Chondrocyte (in vitro differentiated cells): ENCODE data around the gene HEPACAM. TPM values are rescaled to one million over a fixed set of nuclear protein-coding genes. Genes with fewer than 3 reads are reported as not detected.

Source experiments
- DNase-seq: peaks from one replicate; pipeline ENCODE4 v3.0.0; 2021; ENCODE audit warnings: mixed read lengths, low spot score
- H3K27ac Mint-ChIP-seq: one replicate; pipeline ENCODE4 v1.8.0; 2021; ENCODE audit warnings: mild to moderate bottlenecking, moderate library complexity, mixed read lengths; ENCODE audit not compliant: unreplicated experiment
- H3K27me3 Mint-ChIP-seq: 2 replicates; pipeline ENCODE4 v1.8.0; 2021; ENCODE audit warnings: low read depth, mixed read lengths
- H3K36me3 Mint-ChIP-seq: 2 replicates; pipeline ENCODE4 v1.8.0; 2021; ENCODE audit warnings: low read depth, mixed read lengths
- H3K4me1 Mint-ChIP-seq: 2 replicates; pipeline ENCODE4 v1.8.0; 2021; ENCODE audit warnings: low read depth, mild to moderate bottlenecking, mixed read lengths
- H3K4me3 Mint-ChIP-seq: one replicate; pipeline ENCODE4 v1.8.0; 2021; ENCODE audit warnings: mild to moderate bottlenecking, moderate library complexity, mixed read lengths; ENCODE audit not compliant: unreplicated experiment
- H3K9me3 Mint-ChIP-seq: 2 replicates; pipeline ENCODE4 v1.8.0; 2021; ENCODE audit warnings: low read depth, mixed read lengths
- CTCF ChIP-seq: fragments of 200-600 bp; sonication (generic); IDR thresholded peaks from 2 replicates; pipeline ENCODE4 v1.5.0; 2021; ENCODE audit warnings: antibody characterized with exemption, mild to moderate bottlenecking, moderate library complexity
- total RNA-seq: library from RNA; stranded (reverse); gene quantifications from 3 replicates; pipeline ENCODE4 v1.2.1, GENCODE V29; 2021

The HEPACAM gene
- total RNA-seq, 1 donor from 2014 or later: not detected

GRCh38 chr11:124961972-124962609, 26.2 kb upstream of the HEPACAM start:
- TF ChIP-seq CTCF: peak; percentile 97
- peaks cover 2% of the 10 kb centered on the region for H3K9me3 Mint-ChIP-seq
- no peak for DNase-seq

GRCh38 chr11:124955035-124955434, 19.2 kb upstream of the HEPACAM start:
- no peak overlapping the region for H3K4me3 Mint-ChIP-seq
- H3K27ac Mint-ChIP-seq: no peak overlapping the region
- no peaks in the 10 kb centered on the region for H3K4me1 Mint-ChIP-seq
- TF ChIP-seq CTCF: no peak
- H3K36me3 Mint-ChIP-seq: no peaks in the 10 kb centered on the region
- DNase-seq: no peak
- H3K27me3 Mint-ChIP-seq: no peaks in the 10 kb centered on the region
- no peaks in the 10 kb centered on the region for H3K9me3 Mint-ChIP-seq

More at GRCh38 chr11:124961972-124962609, 26.2 kb upstream of the HEPACAM start:
- H3K27ac Mint-ChIP-seq: no peak overlapping the region
- peaks cover 4% of the 10 kb centered on the region for H3K36me3 Mint-ChIP-seq
- H3K4me3 Mint-ChIP-seq: no peak overlapping the region
- no peaks in the 10 kb centered on the region for H3K4me1 Mint-ChIP-seq
- no peaks in the 10 kb centered on the region for H3K27me3 Mint-ChIP-seq

GRCh38 chr11:124954590-124954955, 18.7 kb upstream of the HEPACAM start:
- no peaks in the 10 kb centered on the region for H3K4me1 Mint-ChIP-seq
- no peak for TF ChIP-seq CTCF
- no peaks in the 10 kb centered on the region for H3K9me3 Mint-ChIP-seq
- no peak overlapping the region for H3K27ac Mint-ChIP-seq
- DNase-seq: no peak
- H3K36me3 Mint-ChIP-seq: no peaks in the 10 kb centered on the region
- H3K27me3 Mint-ChIP-seq: no peaks in the 10 kb centered on the region
- H3K4me3 Mint-ChIP-seq: no peak overlapping the region

DNA sequence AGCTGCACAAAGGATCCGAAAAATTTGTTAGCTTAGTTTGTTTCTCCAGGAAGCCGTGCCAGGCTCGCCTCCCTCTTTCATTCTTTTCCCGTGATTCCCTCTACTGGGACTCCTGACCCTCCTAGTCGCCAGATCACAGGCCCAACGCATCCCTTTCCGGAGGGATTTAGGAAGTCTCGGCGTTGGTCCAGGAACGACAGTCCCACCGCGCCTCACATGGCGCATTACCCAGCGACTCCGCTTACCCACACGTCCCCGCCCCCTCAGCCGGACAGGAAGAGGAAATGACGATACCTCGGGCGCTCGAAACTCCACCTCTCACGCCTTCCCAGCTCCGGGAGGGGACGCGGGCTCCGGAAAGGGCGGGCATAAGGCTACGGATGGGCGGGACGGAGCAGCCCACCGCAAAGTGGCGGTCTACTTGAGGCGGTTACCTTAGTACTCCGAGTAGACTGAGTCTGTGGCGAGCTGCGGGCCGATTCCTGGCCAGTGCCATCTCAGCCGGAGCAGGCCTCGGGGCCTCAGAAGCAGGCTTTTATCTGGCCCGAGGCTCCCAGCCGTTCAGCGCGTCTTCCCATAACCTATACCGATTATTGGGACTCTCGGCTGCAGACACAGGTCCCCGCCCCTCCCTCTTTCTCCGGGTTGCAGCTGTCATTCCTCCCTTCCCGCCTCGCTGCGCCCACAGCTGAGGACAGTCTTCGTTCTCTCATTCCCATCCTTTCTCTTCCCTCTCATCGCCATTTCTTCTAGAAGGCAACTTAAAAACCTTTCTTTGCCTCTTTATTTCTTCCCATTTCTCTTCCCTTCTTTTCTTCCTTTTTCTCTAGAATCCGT, 18.1 kb upstream of the HEPACAM start, which contains the start of gene CCDC15:
Gene CCDC15, plus strand, starts transcription at position 450 of the 837 bp plus-strand sequence. CDS start 531 bp downstream, outside the sequence.
- Mint-ChIP-seq H3K4me1 (no peaks in the 10 kb centered on the region), H3K4me3 (no peak within 1 kb of the TSS), H3K9me3 (no peaks in the 10 kb centered on the region), H3K27ac (no peak within 1 kb of the TSS), H3K36me3 (peaks cover 2% of the 10 kb centered on the region), H3K27me3 (no peaks in the 10 kb centered on the region)
- DNase-seq: peak; percentile 99
- no peak for TF ChIP-seq CTCF

DNA sequence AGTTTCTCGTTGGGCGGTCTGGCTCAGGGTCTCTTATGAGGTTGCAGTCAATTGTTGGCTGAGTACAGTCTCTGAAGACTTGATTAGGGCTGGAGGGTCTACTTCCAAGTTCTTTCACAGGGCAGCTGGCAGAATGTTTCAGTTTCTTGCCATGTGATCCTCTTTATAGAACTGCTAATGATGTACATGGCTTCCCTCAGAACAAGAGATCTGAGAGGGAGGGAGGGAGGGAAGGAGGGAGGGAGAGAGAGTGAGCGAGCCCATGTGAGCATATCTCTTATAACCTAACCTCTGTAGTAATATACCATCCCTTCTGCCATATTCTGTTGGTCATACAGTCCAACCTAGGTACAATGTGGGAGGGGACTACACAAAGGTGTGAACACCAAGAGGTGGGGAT, 15.5 kb upstream of the HEPACAM start:
- H3K27ac Mint-ChIP-seq: no peak overlapping the region
- TF ChIP-seq CTCF: no peak
- H3K36me3 Mint-ChIP-seq: peaks cover 6% of the 10 kb centered on the region

More for the DNA sequence above, 15.5 kb upstream of the HEPACAM start:
- Mint-ChIP-seq H3K4me1 (no peaks in the 10 kb centered on the region), H3K27me3 (no peaks in the 10 kb centered on the region), H3K4me3 (no peak overlapping the region), H3K9me3 (peaks cover 10% of the 10 kb centered on the region)
- DNase-seq: no peak
